A549 (cell line): ENCODE results near the gene MRPL9. TPM values are rescaled to one million over a fixed set of nuclear protein-coding genes. Genes with fewer than 3 reads are reported as not detected.

Experiments
- ATAC-seq, 2 experiments: fragments of 200-7000 bp in 1 of 2; fragments of >200 bp in 1 of 2; cut with Nextera tagmentation in 1 of 2; cut with Tn5 transposase in 1 of 2; 3 replicates each; pipeline versions ENCODE4 v1.8.0 to v1.9.1; 2018 to 2020; ENCODE audit warnings: mild to moderate bottlenecking in 1 of 2, moderate library complexity in 1 of 2
- CTCF ChIA-PET: fragments of 300-600 bp; sonication (Branson Sonifier 250); formaldehyde crosslinking; extraction: SDS; loops from one replicate; lab custom pipeline; 2021; ENCODE audit warnings: antibody characterized with exemption, inconsistent platforms; lab: Yijun Ruan, JAX
- POLR2A ChIA-PET: fragments of 350-600 bp; formaldehyde crosslinking; extraction: SDS; loops from one replicate; lab custom pipeline; 2021; ENCODE audit warnings: antibody characterized with exemption, inconsistent platforms; lab: Yijun Ruan, JAX
- DNase-seq, 2 experiments: peaks; one replicate each; pipeline versions ENCODE4 v3.0.0 to v3.0.0-alpha.2; 2011 to 2016; ENCODE audit warnings: low read depth in 1 of 2, low spot score in 1 of 2
- FAIRE-seq: peaks from 2 replicates; lab custom pipeline; 2011; peaks lifted over from hg19 to GRCh38; lab: Jason Lieb, UNC
- H3K27ac ChIP-seq, 2 experiments: fragments of >200 bp; sonication (Bioruptor Twin); formaldehyde crosslinking; 3 replicates each; pipeline ENCODE4 v1.5.1; 2016 to 2017
- H3K4me1 ChIP-seq: fragments of >200 bp; sonication (Bioruptor Twin); formaldehyde crosslinking; 3 replicates; pipeline ENCODE4 v1.6.1; 2016
- H3K4me2 ChIP-seq: fragments of >200 bp; sonication (Bioruptor Twin); formaldehyde crosslinking; 3 replicates; pipeline ENCODE4 v1.6.1; 2016
- H3K4me3 ChIP-seq: fragments of >200 bp; sonication (Bioruptor Twin); formaldehyde crosslinking; 3 replicates; pipeline ENCODE4 v1.5.1; 2016
- H3K9me3 ChIP-seq: fragments of >200 bp; sonication (Bioruptor Twin); formaldehyde crosslinking; 3 replicates; pipeline ENCODE4 v1.6.1; 2016
- BCL3 ChIP-seq: fragments of >200 bp; sonication (Bioruptor Twin); formaldehyde crosslinking; IDR thresholded peaks from 3 replicates; pipeline ENCODE4 v1.6.1; 2016
- CBX2 ChIP-seq: fragments of 200-600 bp; sonication (generic); IDR thresholded peaks from 2 replicates; pipeline ENCODE4 v1.6.1; 2016; ENCODE audit warnings: low read depth, mild to moderate bottlenecking, borderline replicate concordance
- CBX8 ChIP-seq: fragments of 200-600 bp; sonication (generic); IDR thresholded peaks from 2 replicates; pipeline ENCODE4 v1.6.1; 2016
- E2F6 ChIP-seq: IDR thresholded peaks from 2 replicates; pipeline ENCODE4 v1.6.1; 2012; ENCODE audit warnings: low read depth, borderline replicate concordance
- EHMT2 ChIP-seq: fragments of 200-600 bp; sonication (generic); IDR thresholded peaks from 2 replicates; pipeline ENCODE4 v1.6.1; 2016; ENCODE audit warnings: antibody characterized with exemption, low read depth, mild to moderate bottlenecking, moderate library complexity
- ELK1 ChIP-seq: fragments of 150-350 bp; IDR thresholded peaks from 2 replicates; pipeline ENCODE4 v1.6.1; 2014; ENCODE audit warnings: low read depth, mild to moderate bottlenecking, low read length
- FOSB ChIP-seq: fragments of 250-450 bp; sonication (Bioruptor Pico); IDR thresholded peaks from 2 replicates; pipeline ENCODE4 v1.5.0; 2020; ENCODE audit warnings: mild to moderate bottlenecking, moderate library complexity
- GATA3 ChIP-seq: IDR thresholded peaks from 2 replicates; pipeline ENCODE4 v1.6.1; 2012; ENCODE audit warnings: borderline replicate concordance
- HDAC2 ChIP-seq: fragments of 200-600 bp; sonication (generic); IDR thresholded peaks from 2 replicates; pipeline ENCODE4 v1.6.1; 2016
- HMGXB4 ChIP-seq: fragments of 250-450 bp; sonication (Bioruptor Pico); IDR thresholded peaks from 2 replicates; pipeline ENCODE4 v1.5.0; 2021; ENCODE audit warnings: mild to moderate bottlenecking, moderate library complexity, borderline replicate concordance
- HOXB5 ChIP-seq: fragments of 250-450 bp; sonication (Bioruptor Pico); IDR thresholded peaks from 2 replicates; pipeline ENCODE4 v1.5.0; 2020; ENCODE audit warnings: mild to moderate bottlenecking, moderate library complexity
- JUN ChIP-seq, 2 experiments: fragments of >200 bp; sonication (Bioruptor Twin); formaldehyde crosslinking; IDR thresholded peaks; 2 replicates in 1 of 2; 3 replicates in 1 of 2; pipeline ENCODE4 v1.6.1; 2016 to 2017
- KDM5A ChIP-seq: fragments of 200-600 bp; sonication (generic); IDR thresholded peaks from 2 replicates; pipeline ENCODE4 v1.6.1; 2016; ENCODE audit warnings: antibody characterized with exemption, mild to moderate bottlenecking
- MAFK ChIP-seq: fragments of 450-650 bp; IDR thresholded peaks from 2 replicates; pipeline ENCODE4 v1.6.1; 2014; ENCODE audit not compliant: partially characterized antibody
- MAX ChIP-seq: IDR thresholded peaks from 2 replicates; pipeline ENCODE4 v1.6.1; 2012
- MYC ChIP-seq: IDR thresholded peaks from 2 replicates; pipeline ENCODE4 v1.6.1; 2012; ENCODE audit warnings: mild to moderate bottlenecking, inconsistent platforms, low read length, improper control_type of control experiment, borderline replicate concordance
- NR3C1 ChIP-seq: fragments of >200 bp; sonication (Bioruptor Twin); formaldehyde crosslinking; IDR thresholded peaks from 3 replicates; pipeline ENCODE4 v1.6.1; 2017
- PBX3 ChIP-seq: IDR thresholded peaks from 2 replicates; pipeline ENCODE4 v1.6.1; 2012
- PHF8 ChIP-seq: fragments of 200-600 bp; sonication (generic); IDR thresholded peaks from 2 replicates; pipeline ENCODE4 v1.6.1; 2016; ENCODE audit warnings: low read depth, mild to moderate bottlenecking, antibody characterized with exemption, moderate library complexity, borderline replicate concordance
- POLR2A ChIP-seq: IDR thresholded peaks from 2 replicates; pipeline ENCODE4 v1.6.1; 2012; ENCODE audit warnings: mild to moderate bottlenecking, low read length
- POLR2AphosphoS2 ChIP-seq: conservative IDR thresholded peaks from 2 replicates; pipeline ENCODE4 v1.6.1; 2012; ENCODE audit warnings: low read length, improper control_type of control experiment, inconsistent platforms
- RAD21 ChIP-seq, 2 experiments: fragments of >200 bp in 1 of 2; sonication (Bioruptor Twin) in 1 of 2; formaldehyde crosslinking in 1 of 2; IDR thresholded peaks in 1 of 2; conservative IDR thresholded peaks in 1 of 2; 2 replicates in 1 of 2; 3 replicates in 1 of 2; pipeline ENCODE4 v1.6.1; 2012 to 2018; ENCODE audit warnings: inconsistent platforms in 1 of 2
- RCOR1 ChIP-seq: fragments of 150-350 bp; IDR thresholded peaks from 2 replicates; pipeline ENCODE4 v1.6.1; 2014; ENCODE audit warnings: antibody characterized with exemption, low read length, low read depth
- SREBF2 ChIP-seq: fragments of 450-650 bp; IDR thresholded peaks from 2 replicates; pipeline ENCODE4 v1.6.1; 2014; ENCODE audit warnings: mild to moderate bottlenecking, moderate library complexity
- USF2 ChIP-seq: fragments of 450-650 bp; IDR thresholded peaks from 2 replicates; pipeline ENCODE4 v1.6.1; 2014; ENCODE audit warnings: antibody characterized with exemption
- WGBS: methylation state at CpG from one replicate; pipeline ENCODE4 v1.1.6; 2017; ENCODE audit errors: missing lambda C conversion rate; 5-methylcytosine and 5-hydroxymethylcytosine counted together
- polyA minus RNA-seq: library from RNA; depleted of rRNA, polyadenylated mRNA; stranded (reverse); fragments of >200 nt; gene quantifications from 2 replicates; pipeline ENCODE4 v1.2.3, GENCODE V29; 2011; rRNA and poly(A)+ RNA removed
- polyA plus RNA-seq, 4 experiments: library from polyadenylated mRNA; depleted of rRNA in 3 of 4; stranded (reverse); fragments of >200 nt; fragmentation: RNase III in 1 of 4; extraction: RNeasy Plus Mini Kit Qiagen cat#74134 plus additional on column Dnase treatment in 1 of 4; gene quantifications; 2 replicates in 3 of 4; 3 replicates in 1 of 4; pipeline ENCODE4 v1.2.3, GENCODE V29; 2011 to 2017

The MRPL9 gene
- polyA plus RNA-seq (2011; rRNA removed) (120 and 146 TPM in 2 replicates), polyA plus RNA-seq (2017; fragmentation: RNase III; extraction: RNeasy Plus Mini Kit Qiagen cat#74134 plus additional on column Dnase treatment) (84.1 to 88.6 TPM (median 84.6 TPM) in 3 replicates), polyA minus RNA-seq (77.4 and 78.6 TPM in 2 replicates)
- polyA plus RNA-seq (2012; cell fraction: cytosol; rRNA removed), result 95.2 and 97.0 TPM in 2 replicates
- polyA plus RNA-seq (2012; cell fraction: nucleus; rRNA removed), result 52.7 and 70.7 TPM in 2 replicates

GRCh38 chr1:151762941-151763921, at the start of gene MRPL9:
Gene MRPL9, minus strand, starts transcription at chr1:151763496. Its CDS starts 17 bp downstream, at chr1:151763479.
- DNase-seq, result peak; percentile 79 to 92
- TF ChIP-seq POLR2A (peak; percentile 65), CBX8 (no peak), GATA3 (peak; percentile 27; the same call in 1 of the 2 replicates), HDAC2 (peak; percentile 78; the same call in 1 of the 2 replicates), E2F6 (0 out of 2 replicates have a peak, but pooled peaks have one; percentile 17), PHF8 (peak; percentile 75), CBX2 (no peak), MAX (peak; percentile 44), PBX3 (0 out of 2 replicates have a peak, but pooled peaks have one; percentile 13), USF2 (no peak), KDM5A (peak; percentile 98), HOXB5 (CRISPR knock-in tag) (no peak), JUN (IDR thresholded peaks at IDR 0.05) (peak; percentile 92 to 96), RAD21 (conservative IDR thresholded peaks at IDR 0.05 in 1 of 2, IDR thresholded peaks at IDR 0.05 in 1 of 2) (peak in 1 of 2 experiments; percentile 23; a peak in 1 of 5 replicates), BCL3 (peak; percentile 26; the same call in 1 of the 3 replicates)
- no peak for FAIRE-seq
- peaks cover 12% of the 10 kb centered on the region for H3K4me1 ChIP-seq
- peak; percentile 98 to 100 for ATAC-seq
- under 1% methylated on average over 41 of the region's 68 CpGs for WGBS
- H3K4me3 ChIP-seq, result peak within 1 kb of the TSS; percentile 81
- ChIA-PET POLR2A (interaction anchor here (0.5 to 1.1 kb wide), 8 partner anchors 25 to 383 kb away, joined by 3 to 12 read pairs (median 4); partner anchors contain the start of gene POGZ), CTCF (interaction anchor here (0.6 to 3.5 kb wide), 8 partner anchors 27 to 233 kb away, joined by 3 to 17 read pairs (median 4); partner anchors contain the start of gene TDRKH)
- peak within 1 kb of the TSS; percentile 93 to 95 for H3K27ac ChIP-seq
- H3K9me3 ChIP-seq, result no peaks in the 10 kb centered on the region
- H3K4me2 ChIP-seq, result peak within 1 kb of the TSS; percentile 94

- Histone ChIP-seq H3K4me2 (no peak overlapping the region), H3K9me3 (no peaks in the 10 kb centered on the region), H3K4me3 (no peak overlapping the region), H3K27ac (no peak overlapping the region), H3K4me1 (no peaks in the 10 kb centered on the region)
- DNase-seq (no peak), FAIRE-seq (no peak), ATAC-seq (no peak)
- WGBS, result 92% methylated on average over 9 of the region's 9 CpGs
- CTCF ChIA-PET, result interaction anchor here (0.6 to 1.2 kb wide), 4 partner anchors 24 to 563 kb away, joined by 3 to 4 read pairs (median 3); partner anchors contain the start of gene MRPL9
- POLR2A ChIA-PET, result no interaction called here
- TF ChIP-seq SREBF2, result no peak
- TF ChIP-seq MAFK, result no peak
- no peak for TF ChIP-seq HOXB5 (CRISPR knock-in tag)
- no peak for TF ChIP-seq ELK1
- TF ChIP-seq FOSB, result no peak
- TF ChIP-seq HMGXB4 (CRISPR knock-in tag), result no peak
- TF ChIP-seq PBX3, result no peak
- TF ChIP-seq POLR2AphosphoS2, result no peak
- TF ChIP-seq RCOR1, result no peak
- no peak for TF ChIP-seq MYC
- TF ChIP-seq CBX8, result no peak
- TF ChIP-seq JUN (IDR thresholded peaks at IDR 0.05), result no peak
- TF ChIP-seq NR3C1, result no peak
- TF ChIP-seq HDAC2, result no peak
- no peak for TF ChIP-seq EHMT2
Observed at GRCh38 chr1:151811181-151811580, 47.9 kb upstream of the MRPL9 start.
